Activated CD4-positive, CD25-positive, alpha-beta regulatory T cell treated with anti-CD3 and anti-CD28 coated beads, Interleukin-2, amount 50 U/mL, for 72 hours (primary cell): ENCODE data around the gene ANKRD61.
A peak's percentile ranks its signal among the peaks of the same experiment; 100 is the strongest.
"Not testable (repeated sequence)": the region's sequence is repeated elsewhere in the genome, so short reads cannot be mapped to it uniquely, and the experiment has no call there.

Experiments
- DNase-seq: peaks from one replicate; pipeline ENCODE4 v3.0.0; 2021

The ANKRD61 gene

DNA sequence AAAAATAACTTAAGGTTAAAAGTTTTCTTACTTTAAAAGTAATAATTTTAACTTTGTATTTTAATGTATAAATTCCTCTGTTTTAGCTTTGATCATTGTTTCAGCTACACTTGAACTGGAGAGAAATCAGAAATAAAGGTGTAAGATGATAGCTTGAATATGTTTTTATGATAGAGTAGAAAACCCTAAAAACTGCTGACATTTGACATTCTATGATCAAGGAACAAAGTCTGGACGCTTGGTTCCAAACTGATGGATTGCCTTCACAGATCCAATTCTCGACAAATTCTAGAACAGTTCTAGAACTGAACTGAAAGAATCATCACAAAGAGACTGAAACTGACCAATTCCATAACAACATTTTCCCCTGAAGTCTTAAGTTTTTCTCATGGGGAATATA lies at the start of gene ANKRD61:
TSS of gene ANKRD61 (plus strand) at position 389 of the 400 bp plus-strand sequence. CDS start at position 389, 0 bp downstream.
- no peak for DNase-seq

DNA sequence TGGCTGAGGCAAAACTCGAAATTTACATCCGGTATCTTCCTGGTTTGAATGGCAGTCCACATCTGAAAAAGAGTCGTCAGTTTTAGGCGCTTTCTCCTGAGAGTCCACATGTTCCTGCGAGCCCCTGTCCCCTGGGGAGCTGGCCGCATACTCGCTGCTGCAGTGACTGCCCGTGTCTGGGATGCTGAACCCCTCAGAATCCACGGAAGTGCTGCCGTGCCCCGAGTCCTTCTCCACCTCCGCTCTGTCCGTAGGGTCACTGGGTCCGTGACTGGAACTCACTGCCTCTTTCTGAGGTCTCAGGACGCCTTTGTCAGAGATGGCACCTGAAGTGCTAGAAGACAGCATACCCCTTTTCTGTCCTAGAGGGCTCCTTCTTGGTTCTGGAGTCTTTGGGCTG lies 44.1 kb upstream of the ANKRD61 start:
- not testable (repeated sequence) for DNase-seq

DNA sequence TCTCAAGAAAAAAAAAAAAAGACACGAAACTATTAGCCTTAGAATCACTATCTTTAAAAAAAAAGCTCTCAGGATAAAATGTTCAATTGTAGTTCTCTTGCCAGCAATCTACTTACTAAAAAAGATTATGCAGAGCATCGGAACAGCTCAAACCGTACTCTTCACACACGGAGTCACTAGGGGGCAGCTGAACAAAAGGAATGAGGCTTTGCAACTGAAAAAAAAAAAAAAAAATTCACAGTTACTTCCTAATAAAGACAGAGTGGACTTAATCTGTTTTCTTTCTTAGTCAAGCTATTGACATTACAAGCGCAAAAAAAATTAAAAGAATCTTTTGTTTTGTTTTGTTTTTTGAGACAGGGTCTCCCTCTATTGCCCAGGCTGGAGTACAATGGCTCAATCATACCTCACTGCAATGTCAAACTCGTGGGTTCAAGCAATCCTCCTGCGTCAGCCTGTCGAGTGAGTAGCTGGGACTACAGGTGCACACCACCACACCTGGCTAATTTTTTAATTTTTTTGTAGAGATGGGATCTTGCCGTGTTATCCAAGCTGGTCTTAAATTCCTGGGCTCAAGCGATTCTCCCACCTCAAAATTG lies 33.9 kb upstream of the ANKRD61 start:
- no peak for DNase-seq

DNA sequence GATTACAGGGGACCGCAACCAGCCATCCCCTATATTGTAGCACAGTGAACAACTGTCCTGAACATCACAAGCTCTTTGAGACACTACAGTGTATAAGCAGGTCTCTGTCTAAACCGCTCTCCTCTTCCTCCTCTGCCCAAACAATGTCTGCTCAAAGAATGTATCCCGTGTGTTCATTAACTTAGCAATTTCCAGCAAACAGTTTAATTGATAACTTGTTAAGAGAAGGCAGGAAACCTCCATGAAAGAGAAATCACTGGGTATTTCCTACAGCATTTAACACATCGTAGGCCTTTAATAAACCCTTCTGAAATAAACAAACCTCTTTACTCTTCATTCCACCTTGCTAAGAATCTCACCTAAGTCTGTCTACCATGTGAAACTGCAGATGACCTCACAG lies 23.8 kb upstream of the ANKRD61 start:
- DNase-seq, result no peak

DNA sequence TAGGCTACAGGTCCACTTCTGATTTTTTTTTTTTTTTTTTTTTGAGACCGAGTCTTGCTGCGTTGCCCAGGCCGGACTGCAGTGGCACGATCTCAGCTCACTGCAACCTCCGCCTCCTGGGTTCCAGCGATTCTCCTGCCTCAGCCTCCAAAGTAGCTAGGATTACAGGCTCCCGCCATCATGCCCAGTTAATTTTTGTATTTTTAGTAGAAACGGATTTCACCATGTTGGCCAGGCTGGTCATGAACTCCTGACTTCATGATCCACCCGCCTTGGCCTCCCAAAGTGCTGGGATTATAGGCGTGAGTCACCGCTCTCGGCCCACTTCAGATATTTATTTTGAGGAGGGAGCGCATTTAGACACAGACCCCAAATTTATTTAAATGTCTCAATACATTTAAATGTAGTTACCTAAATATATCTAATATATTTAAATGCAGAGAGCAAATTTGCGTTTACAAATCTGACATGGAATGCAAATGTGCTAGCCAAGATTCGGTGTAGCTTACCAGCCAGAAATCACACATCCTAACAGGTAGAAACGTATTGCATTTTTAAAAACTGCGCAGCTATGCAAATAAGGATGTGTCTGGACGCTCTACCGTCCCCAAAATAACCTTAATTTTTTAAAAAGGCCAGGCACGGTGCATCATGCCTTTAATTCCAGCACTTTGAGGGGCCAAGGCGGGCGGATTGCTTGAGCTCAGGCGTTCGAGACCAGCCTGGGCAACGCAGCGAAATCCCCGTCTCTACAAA lies 23.2 kb upstream of the ANKRD61 start:
- DNase-seq, result not testable (repeated sequence)

DNA sequence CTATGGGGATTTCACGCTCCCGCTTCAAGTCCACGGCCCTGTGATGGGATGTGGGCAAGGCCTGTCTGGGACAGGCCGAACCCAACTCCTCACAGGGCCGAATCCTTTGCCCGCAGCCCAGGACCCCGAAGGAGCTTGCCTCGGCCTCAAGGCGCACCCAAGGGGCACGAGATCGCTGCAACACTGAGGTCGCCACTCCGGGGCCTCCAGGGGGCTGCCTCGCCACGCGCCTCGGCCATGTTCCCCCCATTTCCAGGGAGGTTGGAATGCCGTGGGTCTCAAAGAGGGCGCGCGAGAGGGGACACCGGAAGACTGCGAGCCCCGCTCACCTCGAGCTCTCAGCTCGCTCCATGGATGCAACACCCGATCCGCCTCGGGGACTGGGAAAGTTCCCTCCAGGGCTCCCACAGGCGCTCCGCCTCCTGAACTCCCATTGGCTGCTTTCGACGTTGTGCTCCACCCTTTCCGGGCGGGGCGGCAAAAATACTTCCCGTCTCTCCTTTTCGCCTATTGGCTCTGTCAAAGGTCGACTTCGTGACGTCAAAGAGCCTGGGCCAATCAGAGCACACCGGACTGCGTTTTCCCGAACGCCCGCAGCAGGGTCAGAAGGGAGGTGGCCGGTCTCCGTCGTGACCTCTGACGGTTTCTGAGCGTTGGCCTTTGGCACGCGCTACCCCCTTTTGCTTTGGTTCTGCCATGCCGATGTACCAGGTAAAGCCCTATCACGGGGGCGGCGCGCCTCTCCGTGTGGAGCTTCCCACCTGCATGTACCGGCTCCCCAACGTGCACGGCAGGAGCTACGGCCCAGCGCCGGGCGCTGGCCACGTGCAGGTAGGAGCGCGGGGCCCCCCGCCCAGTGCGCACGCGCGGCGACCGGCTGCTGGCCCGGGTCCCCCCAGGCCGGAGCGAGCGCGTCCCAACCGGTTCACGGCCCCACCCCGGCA lies 22.2 kb upstream of the ANKRD61 start, which contains the start of the genes AIMP2 and PMS2:
TSS of gene AIMP2 (plus strand) at position 605 of the 944 bp plus-strand sequence. CDS start at position 697, 92 bp downstream.
TSS of gene PMS2 (minus strand) at position 382 of the 944 bp plus-strand sequence. CDS start at position 352, 30 bp downstream.
- peak; percentile 96 for DNase-seq

DNA sequence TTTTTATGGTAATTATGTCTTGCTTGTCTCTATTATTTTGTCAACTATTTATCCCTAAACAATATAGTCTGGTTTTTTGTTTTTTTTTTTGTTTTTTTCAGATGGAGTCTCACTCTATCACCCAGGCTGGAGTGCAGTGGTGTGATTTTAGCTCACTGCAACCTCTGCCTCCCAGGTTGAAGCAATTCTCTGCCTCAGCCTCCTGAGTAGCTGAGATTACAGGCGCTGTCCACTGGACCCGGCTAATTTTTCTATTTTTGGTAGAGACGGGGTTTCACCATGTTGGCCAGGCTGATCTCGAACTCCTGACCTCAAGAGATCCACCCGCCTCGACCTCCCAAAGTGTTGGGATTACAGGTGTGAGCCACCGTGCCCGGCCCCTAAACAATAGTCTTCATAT lies 20.8 kb upstream of the ANKRD61 start:
- DNase-seq, result not testable (repeated sequence)

DNA sequence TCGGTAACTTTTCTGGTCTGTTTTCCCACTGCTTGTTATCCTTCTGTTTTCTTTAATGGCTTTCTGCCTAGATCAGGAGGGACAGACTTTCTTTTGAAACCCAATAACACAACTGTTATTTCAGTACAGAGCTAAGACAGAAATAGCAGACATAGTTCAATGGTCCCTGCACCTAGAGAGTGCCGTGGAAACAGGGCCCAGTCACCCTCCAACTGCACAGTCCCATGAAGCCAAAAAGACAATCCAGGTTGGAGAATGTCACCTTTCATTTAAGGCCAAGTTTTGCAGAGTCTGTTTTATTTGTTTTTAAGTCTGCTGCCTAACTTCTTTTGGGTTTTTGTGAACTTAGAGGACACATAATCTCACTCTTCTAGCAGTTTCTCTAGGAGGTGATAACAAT lies 19.6 kb upstream of the ANKRD61 start:
- DNase-seq, result no peak

DNA sequence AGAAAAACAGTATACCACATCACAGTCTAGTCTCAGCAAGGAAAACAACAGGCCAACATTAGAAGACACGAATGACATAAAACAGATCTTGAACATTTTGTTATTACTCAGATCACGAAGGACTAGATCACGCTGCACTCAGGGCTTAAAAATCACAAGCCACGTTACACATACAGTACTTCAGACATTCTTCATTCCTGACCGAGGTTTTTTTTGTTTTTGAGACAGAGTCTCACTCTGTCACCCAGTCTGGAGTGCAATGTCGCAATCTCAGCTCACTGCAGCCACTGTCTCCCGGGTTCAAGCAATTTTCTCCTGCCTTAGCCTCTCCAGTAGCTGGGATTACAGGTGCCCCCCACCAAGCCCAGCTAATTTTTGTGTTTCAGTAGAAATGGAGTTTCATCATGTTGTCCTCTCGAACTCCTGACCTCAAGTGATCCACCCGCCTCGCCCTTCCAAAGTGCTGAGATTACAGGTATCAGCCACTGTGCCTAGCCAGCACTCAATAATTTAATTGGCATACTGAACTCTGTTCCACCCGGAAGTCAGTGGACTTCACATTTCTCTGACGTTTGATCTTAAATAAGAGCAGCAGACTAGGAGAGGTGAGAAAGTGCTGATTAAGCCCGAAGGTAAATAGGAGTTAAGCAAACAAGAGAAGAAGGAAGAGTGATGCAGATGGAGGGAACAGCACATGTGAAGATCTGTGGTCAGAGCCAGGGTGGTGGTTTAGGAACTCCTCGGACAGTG lies 18.6 kb upstream of the ANKRD61 start:
- no peak for DNase-seq

DNA sequence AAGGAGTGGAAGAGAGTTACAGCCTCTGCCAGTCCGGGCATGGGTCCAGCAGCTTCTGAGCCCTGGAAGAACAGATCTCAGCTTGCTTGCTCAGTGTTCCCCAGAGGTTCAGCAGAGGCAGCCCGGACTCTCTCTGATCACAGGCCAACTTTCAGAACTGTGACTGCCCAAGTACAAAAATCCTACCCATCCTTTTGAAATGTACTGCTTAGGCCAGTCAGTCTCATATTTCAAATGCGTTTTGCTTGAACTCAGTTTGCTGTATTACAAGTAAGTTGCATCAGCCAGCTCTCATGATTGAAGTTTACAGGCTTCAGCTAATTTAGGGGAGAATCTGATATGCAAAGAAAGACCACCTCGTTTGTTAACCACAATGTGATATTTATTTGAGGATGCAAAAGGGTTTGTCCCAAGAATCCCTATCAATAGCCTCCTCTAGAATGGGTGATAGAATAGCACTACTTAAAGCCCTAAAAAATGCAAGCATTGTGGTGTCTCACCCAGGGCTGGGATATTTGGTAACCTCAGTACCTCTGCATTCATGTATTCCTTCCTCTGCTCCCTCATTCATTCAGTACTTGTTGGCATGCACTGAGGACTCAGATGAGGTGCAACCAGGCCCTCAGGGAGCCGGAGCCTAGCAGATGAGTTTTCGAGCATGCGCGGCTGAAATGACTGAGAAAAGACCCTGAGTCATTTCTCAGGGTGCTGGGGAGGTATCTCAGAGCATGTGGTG lies 15.1 kb upstream of the ANKRD61 start:
- no peak for DNase-seq

DNA sequence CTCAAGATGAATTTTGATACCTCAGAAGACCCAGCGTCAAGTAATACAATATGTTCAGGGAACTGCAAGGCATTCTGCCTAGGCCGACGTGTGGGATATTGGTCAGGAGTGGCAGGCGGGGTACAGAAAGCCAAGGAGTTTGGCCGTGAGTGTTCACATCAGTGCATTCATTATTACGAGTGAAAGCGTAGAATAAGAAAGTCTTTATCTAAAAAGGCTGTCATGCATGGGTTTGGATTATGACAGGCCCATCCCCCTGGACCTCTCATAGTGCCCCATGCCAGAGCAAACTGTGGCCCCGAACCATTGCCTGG lies 14.6 kb upstream of the ANKRD61 start:
- no peak for DNase-seq

DNA sequence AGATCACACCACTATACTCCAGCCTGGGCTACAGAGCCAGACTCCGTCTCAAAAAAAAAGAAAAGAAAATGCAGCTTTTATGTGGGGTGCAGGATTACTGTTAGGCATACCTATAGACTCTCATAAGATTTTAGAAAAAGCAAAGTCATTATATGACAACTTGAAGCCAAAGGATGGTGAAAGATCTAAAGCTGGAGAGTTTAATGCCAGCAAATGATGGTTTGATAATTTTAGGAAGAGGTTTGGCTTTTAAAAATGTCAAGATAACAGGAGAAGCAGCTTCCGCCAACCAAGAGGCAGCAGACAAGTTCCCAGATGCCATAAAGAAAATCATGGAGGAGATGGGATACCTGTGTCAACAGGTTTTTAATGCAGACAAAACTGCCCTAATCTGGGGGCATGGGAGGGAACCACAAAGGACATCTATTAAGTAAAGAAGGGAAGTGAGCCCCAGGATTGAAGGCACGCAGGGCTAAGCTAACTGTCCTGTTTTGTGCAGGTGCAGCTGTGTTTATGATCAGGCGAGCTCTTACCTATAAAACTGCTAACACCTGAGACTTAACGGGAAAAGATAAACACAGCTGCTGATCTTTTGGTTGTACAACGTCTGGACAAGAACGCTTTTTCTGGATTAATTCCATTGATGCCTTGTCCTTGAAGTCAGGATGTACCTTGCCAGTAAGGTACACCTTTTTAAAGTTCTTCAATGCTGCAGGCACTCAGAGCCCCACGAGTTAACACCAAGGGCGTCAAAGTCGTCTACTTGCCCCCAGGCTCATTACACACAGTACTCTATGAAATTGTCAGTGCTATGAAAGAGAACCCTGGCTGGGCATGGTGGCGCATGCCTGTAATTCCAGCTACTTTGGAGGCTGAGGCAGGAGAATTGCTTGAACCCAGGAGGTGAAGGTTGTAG lies 10.5 kb upstream of the ANKRD61 start:
- no peak for DNase-seq

DNA sequence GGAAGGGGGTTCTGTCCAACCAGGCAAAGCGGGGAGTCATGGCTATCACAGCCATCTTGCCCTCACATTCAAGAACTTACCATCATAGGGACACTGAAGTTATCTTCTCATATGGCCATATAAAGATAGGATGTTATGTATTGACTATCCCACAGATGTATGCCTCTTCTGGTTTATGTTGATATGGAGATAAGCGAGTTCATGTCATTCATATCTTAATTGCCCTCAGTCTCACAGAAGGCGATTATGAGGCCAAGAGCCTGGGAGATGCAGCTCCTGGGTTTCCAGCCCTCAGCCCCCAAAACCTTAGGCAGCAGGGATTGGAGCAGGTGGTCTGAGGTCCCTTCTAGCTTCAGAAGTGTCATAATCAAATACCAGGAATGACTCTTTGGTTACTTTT lies 8.5 kb upstream of the ANKRD61 start:
- no peak for DNase-seq

DNA sequence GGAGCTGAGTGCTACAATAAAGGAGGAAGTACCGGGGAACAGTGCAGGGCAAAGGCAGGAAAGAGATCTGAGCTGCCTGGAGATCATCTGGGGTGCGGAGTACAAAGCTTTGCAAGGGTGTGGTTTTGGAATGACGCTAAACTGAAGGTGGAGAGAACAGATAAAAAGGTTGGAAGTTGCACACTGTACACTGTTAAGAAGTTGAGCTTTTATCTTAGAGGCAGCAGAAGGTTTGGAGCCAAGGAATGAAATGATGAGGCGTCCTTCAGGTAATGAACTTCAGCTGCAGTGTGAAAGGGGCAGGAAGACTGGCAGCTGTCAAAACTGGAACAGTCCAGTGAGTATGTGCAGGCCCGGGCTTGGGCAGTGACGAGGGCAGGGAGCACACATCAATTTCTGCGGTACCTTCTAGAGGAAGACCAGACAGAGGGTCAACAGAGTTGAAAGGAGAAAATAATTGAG lies 7.2 kb upstream of the ANKRD61 start:
- no peak for DNase-seq

DNA sequence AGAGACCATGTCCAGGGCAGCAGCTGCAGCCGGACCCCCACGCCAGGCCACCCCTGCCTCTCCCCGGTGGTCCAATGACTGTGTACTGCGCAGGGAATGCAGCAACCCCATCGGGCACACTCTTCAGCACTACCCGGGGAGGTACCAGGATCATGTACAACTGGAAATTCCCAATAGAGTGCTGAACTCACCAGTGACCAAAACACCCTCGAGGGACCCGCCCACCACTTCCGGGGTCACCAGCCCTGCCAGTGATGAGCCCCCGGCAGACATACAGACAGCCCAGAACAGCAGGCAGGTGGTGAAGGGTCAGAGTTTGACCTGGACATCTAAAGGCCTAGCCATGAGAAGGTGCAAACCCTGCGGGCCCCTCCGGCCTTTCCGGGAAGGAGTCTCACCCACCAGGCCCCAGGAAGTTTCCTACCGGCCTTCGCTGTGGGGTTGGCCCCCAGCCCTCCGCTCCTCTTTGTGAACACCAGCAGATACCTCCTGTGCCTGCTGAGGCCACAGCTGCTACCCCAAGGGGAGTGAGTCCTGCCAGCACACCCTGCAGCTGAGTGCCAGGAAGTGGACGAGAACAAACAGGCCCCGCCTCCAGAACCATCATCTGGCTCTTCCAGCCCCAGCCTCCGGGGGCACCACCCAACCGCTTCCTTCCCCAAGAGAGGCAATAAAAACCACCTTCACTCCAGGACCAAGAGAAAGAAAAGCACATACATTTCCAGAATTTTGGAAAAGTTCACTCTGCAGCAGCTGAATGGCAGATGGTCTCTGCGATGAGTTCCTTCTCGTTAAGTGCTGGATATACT lies 5.0 kb upstream of the ANKRD61 start:
- DNase-seq, result peak; percentile 59

DNA sequence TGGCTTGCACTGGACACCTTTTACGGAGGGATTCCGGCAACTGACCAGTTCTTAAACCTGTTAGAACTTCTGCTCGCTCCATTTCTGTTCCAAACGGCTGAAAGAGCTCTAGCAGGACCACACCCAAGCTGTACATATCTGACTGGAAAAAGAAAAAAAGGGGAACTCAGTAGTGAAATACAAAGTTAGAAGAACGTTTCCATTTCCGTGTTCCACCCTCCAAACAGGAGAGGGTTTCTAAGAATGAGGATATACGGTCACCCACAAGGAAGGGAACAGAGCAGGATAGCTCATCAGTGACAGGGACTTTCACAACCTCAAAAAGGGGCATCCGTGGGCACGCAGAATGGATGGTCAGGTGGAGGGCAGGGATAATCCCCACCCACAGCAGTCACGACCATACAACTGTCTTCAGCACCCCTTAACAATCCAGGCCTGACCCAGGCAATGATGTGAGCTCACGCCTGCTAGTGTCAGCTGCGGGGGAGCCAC lies 4.3 kb upstream of the ANKRD61 start:
- no peak for DNase-seq

DNA sequence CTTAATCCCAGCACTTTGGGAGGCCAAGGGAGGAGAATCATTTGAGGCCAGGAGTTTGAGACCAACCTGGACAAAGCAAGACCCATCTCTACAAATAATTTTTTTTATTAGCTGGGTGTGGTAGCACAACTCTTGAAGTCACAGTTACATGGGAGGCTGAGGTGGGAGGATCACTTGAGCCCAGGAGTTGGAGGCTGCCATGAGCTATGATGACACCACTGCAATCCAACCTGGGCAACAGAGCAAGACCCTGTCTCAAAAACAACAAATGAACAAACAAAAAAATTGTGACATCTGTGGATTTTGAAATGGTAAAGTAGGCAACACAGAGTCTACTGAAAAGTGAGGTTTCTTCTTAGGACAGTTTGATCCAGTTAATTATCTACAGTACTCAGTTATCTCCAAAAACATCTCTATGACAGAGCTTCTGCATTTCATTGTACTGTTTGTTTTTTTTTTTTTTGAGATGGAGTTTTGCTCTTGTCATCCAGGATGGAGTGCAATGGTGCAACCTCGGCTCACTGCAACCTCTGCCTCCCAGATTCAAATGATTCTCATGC lies 3.3 kb upstream of the ANKRD61 start:
- DNase-seq, result no peak

DNA sequence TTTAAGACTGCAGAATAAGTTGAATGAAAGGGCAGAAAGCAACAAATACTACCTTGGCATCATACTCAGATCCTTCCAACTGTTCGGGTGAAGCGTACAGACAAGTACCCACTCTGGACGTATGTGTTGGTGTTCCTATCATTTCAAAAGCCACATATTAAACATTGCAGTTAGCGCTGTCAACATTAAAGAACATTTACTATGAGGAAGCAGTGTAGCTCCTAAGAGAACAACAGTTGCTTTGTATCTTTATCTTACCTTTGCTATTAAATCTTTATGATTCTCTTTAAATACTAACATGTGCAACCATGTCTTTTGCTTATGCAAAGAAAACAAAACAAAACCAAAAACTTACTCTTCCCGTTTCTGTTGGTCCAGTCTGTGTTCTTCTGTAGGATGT lies 2.6 kb upstream of the ANKRD61 start:
- no peak for DNase-seq

DNA sequence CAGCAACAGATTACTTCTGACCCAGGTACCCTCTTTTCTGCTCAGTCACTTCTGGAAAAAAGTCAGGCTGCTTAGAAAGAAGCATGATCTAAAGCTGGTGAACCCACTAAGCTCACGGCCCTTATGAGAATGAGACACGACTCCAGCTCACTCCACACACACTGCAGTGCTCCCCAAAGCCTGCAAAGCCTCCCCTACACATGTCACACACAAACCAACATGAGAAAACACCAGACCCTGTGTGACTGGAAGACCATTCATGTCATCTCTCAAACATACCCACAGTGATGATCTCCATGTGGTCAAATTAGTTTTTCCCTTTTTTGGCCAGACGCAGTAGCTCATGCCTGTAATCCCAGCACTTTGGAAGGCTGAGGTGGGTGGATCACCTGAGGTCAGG lies 391 bp downstream of the ANKRD61 start:
- DNase-seq, result no peak
